HG03103 (cell line): ENCODE data around the gene EIF4G3.
"Not testable (repeated sequence)": the region's sequence is repeated elsewhere in the genome, so short reads cannot be mapped to it uniquely, and the experiment has no call there.

Source experiments
- ATAC-seq: cut with Tn5 transposase; IDR thresholded peaks from one replicate; pipeline ENCODE4 v1.9.1; 2021; ENCODE audit warnings: low read depth; ENCODE audit not compliant: unreplicated experiment

Gene EIF4G3

DNA sequence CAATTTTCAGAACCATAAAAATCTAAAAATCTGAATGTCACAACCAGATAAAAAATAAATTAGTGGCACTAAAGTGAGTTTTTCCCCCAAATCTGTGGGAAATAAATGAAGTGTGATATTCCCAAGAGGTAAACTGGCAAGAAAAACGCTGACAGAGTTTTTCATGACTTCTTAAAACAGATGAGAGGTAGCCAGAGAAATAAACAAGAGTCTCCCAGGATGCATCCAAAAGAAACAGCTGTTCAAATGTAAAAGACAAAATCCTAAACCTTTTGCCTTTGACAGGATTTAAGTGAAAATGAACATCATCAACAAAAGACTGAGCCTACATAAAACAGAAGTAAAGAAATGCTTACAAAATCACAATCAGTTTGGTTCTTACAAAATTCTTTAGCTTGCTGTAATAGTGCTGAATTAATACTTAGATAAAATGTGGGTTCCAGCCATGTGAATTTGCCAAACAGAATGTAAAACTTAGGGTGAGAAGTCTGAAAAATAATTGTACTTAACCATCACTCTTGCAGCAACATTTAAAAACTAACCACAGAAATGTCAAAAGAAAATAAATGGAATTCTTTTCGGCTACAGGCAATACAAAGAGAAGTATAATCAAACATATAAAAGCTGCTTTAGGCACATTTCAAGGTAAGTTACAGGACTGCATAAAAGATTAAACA is 133.6 kb downstream of the EIF4G3 start:
- ATAC-seq = no peak

DNA sequence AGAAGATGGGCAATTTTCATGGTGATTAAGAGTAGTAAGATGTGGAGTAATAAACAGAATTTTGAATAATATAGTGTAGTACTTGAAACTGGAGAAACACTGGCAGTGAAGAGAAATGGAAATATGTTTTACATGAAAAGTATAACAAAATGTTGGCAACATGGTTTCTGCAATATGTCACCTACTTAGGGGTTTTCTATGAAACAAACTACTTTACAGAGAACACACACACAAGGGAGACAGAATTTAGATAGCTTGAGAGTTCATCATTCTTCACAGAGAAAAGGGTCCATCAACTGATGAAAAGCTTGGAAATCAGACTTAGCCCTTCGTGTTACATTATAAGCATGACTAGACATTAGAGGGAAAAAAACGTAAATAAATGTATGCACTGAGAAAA is 135.2 kb downstream of the EIF4G3 start:
- no peak for ATAC-seq

DNA sequence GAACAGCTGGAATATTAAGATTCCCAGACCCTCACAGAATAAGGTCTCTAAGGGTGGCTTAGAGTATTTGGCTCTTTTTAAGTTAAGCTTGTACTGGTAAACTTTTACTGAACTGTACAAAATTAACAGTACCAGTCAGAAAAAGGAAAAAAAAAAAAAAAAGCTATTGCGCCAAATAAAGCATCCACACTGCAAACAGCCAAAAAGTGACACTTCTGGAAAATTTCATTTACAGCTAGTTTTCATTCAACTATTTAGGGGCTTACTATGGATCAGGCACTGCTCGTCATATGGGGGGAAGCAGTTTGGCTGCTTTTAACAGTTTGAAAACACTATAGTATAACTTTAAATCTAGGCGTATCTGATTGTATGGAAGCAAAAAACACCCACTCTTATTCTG is 139.6 kb downstream of the EIF4G3 start:
- ATAC-seq = no peak

DNA sequence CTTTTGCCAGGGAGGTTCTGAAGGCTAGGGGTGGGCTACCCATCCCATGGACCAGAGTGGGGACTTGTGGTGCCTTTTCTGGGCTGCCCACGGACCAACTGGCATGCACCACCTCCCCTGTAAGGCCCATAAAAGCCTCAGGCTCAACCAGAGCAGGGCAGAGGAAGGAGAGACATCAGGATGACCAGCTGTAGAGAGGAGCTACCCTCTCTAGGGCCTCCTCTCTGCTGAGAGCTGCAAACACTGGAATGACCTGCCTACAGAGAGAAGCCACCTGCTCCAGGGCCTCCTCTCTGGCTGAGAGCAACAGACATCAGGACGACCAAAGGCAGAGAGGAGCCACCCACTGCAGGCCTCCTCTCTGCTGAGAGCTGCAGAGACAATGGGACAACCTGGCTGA is 140.9 kb downstream of the EIF4G3 start:
- ATAC-seq = no peak

DNA sequence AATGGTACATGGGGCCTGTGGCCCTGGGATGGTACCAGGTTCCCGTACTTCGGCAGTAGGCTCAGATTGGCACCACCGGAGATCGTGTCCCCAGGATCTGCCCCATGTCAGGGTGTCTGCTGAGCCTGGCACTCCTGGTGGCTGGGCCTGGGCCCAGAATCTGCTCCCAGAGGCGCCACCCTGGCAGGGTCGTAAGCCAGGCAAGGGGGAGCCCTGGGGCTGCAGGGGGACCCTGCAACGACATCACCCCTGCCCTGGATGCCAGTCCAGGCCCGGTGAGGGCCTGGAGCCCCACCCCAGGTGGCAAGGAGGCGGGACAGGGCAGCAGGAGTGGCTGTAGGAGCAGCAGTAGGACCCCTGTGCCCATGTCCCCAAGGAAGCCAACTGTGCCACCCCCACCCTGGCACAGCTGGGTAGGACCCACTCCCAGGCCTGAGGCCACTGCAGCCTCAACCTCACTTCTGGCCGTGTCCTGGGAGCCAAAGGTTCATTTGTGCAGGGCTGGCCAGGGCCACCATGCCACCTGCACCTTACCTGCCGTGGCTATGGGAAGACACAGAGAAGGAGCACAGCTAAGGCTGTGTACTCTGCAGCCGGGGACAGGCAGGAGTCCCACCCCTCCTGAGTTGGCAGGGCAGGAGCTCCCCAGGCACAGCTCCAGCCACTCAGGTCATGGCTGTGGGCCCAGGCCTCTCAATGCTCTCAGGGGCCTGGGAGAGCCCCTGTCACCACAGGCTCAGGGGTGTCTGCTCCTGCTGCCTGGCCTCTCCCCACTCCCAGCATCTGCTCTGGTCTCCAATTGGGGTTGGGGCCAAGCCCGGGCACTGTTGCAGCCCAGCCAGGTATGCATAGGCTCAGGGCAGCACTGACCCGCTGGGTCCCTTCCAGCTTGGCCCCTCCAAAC is 141.7 kb downstream of the EIF4G3 start:
- ATAC-seq = no peak

DNA sequence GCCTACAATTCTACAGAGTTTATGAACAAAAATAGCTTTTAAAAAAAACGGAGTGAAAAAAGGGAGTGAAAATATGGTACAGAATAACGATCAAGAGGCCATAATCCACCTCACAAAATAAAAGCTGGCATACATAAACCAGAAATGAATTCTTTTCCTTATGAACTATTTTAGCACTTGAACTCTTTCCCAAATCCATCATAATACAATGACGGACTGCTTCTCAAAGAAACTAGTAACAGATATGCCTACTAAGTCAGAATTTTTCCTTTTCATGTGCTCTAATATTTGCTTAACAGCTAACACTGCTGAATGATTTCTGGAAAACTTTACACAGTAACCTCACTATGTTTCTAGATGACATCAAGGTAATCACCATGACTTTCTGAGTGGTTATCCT is 144.0 kb downstream of the EIF4G3 start:
- no peak for ATAC-seq

DNA sequence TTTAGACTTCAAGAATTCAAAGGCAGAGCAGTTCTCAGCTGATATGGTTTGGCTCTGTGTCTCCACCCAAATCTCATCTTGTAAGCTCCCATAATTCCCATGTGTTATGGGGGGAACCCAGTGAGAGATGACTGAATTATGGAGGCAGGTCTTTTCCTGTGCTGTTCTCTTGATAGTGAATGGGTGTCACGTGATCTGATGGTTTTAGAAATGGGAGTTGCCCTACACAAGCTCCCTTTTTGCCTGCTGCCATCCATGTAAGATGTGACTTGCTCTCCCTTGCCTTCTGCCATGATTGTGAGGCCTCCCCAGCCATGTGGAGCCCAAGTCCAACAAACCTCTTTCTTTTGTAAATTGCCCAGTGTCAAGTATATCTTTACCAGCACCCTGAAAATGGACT is 146.5 kb downstream of the EIF4G3 start:
- ATAC-seq = no peak

DNA sequence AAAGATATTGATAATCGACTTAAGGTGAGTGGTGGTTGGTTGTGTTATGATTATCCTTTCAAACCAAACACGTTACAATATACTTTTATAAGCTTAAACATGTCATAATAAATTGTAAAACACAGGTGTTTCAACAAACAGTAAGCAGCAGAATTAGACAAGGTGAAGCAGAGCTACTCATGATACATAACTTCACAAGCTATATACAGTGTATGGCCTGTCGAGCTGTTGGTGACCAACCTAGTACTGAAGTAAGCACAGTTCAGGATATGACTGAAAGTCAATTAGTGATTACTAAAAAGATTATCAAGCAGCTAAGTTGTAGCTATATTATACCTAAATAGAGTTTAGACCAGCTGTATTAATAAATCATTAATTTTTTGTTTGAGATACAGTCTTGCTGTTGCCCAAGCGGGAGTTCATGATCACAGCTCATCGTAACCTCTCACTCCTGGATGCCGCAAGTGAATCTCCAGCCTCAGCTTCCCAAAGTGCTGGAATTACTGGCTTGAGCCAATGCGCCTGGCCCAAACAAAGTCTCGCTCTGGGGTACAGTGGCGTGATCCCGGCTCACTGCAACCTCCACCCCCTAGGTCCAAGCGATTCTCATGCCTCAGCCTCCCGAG is 148.1 kb downstream of the EIF4G3 start:
- no peak for ATAC-seq

DNA sequence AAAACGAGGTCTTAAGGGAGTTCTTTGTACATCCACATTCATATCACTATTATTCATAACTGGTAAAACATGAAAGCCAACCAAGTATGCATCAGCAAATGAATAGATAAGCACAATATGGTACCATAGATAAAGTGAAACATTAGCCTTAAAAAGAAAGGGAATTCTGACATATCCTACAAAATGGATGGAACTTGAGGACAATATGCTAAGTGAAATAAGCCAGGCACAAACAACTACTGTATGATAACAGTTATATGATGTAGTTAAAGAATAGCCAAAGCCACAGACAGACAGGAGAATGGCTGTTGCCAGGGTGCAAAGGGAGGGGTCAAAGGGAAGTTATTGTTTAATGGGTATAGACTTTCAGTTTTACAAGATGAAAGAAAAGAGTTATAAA is 148.9 kb downstream of the EIF4G3 start:
- no peak for ATAC-seq

DNA sequence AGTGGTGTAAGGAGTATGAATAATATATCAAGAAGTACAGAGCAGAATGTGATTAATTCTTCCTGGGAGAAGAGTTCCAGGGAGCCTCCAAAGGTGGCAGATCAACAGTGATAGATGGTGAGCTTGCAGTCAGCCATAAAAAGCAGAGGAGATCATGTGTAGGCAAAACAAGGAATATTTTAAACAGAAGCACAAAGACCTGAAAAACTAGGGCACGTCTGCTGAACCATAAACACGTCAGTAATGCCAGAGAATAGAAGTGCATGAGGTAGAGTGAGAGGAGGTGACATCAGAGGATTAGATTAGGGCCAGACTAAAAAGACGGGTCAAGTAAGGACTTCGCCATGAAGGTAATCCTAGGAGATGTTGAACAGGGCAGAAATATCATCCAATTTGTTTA is 151.8 kb downstream of the EIF4G3 start:
- ATAC-seq = no peak

DNA sequence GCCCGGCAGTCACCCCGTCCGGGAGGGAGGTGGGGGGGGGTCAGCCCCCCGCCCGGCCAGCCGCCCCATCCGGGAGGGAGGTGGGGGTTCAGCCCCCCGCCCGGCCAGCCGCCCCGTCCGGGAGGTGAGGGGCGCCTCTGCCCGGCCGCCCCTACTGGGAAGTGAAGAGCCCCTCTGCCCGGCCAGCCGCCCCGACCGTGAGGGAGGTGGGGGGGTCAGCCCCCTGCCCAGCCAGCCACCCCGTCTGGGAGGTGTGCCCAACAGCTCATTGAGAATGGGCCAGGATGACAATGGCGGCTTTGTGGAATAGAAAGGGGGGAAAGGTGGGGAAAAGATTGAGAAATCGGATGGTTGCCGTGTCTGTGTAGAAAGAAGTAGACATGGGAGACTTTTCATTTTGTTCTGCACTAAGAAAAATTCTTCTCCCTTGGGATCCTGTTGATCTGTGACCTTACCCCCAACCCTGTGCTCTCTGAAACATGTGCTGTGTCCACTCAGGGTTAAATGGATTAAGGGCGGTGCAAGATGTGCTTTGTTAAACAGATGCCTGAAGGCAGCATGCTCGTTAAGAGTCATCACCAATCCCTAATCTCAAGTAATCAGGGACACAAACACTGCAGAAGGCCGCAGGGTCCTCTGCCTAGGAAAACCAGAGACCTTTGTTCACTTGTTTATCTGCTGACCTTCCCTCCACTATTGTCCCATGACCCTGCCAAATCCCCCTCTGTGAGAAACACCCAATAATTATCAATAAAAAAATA is 152.4 kb downstream of the EIF4G3 start:
- ATAC-seq = not testable (repeated sequence)

DNA sequence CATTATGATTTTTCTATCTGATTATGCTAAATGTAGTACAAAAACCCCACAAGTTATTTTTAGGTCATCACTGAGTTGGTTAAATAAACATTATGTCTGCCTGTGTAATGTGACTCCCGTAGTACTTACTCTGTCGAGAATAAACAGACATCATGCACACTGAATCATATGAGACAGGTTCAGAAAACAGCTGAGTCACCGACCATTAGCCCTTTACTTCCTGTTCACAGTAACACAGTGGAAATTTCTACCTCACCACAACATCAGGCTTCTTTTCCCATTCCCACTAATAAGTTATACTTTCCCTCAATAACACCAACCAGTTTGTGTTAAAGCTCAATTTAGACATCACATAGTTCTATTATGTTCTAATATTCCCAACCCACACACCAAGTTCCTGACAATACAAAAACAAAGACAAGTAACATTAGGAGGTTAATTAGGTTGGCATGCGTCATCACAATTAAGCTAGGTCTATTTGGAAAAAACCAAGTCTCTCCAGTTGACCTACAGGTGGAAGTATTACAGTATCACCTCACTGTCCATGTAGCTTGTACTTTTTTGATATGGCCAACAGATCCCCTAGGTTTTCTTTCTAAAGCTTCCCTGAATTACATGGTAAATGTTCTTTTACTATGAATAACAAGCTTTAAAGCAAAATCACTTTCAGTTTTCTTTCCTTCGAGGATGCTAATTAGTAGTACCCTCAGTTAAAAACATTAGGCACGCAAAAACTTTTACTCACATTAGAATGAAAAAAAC is 154.2 kb downstream of the EIF4G3 start:
- ATAC-seq = peak; percentile 76

DNA sequence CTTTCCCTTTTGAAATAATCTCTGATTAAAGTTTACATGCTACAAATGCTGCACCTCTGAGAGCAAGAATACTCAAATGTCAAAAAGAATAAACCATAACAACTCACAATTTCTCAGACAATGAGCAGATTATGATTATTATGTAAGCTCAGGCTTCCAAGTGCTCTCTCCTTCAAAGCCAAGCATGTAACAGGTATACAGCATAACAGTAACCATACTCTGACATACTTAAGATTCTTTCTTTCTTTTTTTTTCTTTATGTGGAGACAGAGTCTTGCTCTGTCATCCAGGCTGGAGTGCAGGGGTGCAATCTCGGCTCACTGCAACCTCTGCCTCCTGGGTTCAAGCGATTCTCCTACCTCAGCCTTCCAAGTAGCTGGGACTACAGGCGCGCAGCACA is 155.4 kb downstream of the EIF4G3 start:
- ATAC-seq = no peak

DNA sequence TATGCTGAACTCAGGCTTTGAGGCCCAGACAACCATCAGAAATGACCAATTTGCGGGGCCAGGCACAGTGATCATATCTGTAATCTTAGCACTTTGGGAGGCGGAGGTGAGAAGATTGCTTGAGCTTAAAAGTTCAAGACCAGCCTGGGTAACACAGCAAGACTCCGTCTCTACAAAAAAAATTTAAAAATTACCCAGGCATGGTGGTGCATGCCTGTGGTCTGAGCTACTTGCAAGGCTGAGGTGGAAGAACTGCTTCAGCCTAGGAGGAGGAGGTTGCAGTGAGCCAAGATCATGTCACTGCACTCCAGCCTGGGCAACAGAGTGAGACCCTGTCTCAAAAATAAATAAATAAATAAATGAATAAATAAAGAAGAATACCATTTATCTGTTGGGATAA is 156.5 kb downstream of the EIF4G3 start:
- no peak for ATAC-seq

DNA sequence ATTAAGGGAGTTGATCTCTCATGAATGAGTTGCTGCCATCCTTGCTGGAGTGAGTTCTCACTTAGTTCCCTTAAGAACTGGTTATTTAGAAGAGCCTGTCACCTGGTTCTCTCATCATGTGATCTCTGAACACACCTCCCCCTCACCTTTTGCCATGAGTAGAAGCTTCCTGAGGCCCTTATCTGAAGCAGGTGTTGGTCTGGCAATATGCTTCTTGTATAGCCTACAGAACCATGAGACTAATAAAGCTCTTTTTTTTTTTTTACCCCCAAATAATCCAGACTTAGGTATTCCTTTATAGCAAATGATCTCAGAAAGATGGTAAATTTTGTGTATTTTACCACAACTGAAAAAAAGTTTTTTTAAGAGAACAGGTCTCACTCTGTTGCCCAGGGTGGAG is 158.0 kb downstream of the EIF4G3 start:
- no peak for ATAC-seq

DNA sequence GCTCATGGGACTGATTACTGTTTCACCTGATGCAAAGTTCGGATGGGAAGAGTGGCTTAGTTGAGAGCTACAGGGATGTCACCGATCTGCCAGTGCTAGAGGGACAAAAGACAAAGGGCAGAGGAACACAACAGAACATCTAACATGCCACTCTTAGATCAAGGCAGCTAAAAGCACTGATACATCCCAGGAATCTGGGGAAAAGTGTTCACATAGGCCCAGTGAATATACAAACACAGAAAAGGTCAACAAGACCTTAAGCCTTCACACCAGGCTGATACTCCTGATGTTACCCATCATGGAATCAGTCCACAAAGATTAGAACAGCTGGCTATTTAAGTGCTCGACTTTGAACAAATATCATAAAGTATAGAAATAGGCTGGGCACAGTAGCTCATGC is 163.2 kb downstream of the EIF4G3 start:
- ATAC-seq = no peak

DNA sequence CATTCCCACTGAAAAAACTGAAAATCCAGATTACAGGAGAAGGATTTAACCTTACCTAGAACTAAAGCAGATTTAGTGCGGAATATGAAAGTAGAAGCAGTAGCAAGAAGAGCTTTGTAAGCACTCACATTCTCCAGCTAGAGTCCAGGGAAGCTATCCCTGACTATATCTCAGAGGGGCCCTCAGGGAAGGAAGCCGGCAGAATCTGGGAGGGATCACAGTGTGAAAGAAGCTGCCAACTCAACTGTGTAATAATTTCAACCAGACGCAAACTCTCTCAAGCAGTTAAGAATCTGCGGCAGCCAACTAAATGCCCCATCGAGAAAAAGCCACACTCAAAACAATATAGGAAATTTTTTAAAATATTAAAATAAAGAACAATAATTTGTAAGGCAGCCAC is 163.8 kb downstream of the EIF4G3 start:
- ATAC-seq = no peak

DNA sequence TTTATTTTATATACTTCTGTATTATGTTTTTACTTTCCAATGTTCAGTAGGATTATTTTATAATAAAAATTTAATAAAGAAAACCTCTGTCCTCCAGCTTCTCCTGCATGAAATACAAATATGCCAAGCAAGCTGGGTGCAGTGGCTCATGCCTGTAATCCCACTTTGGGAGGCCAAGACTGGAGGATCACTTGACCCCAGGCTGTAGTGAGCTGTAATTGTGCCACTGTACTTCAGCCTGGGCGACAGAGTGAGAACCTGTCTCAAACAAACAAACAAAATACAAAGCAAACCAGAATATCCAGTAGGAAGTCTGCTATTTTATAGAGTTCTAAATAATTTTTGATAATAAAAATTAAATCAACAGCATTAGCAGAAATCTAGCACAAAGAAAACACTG is 168.8 kb downstream of the EIF4G3 start:
- no peak for ATAC-seq

DNA sequence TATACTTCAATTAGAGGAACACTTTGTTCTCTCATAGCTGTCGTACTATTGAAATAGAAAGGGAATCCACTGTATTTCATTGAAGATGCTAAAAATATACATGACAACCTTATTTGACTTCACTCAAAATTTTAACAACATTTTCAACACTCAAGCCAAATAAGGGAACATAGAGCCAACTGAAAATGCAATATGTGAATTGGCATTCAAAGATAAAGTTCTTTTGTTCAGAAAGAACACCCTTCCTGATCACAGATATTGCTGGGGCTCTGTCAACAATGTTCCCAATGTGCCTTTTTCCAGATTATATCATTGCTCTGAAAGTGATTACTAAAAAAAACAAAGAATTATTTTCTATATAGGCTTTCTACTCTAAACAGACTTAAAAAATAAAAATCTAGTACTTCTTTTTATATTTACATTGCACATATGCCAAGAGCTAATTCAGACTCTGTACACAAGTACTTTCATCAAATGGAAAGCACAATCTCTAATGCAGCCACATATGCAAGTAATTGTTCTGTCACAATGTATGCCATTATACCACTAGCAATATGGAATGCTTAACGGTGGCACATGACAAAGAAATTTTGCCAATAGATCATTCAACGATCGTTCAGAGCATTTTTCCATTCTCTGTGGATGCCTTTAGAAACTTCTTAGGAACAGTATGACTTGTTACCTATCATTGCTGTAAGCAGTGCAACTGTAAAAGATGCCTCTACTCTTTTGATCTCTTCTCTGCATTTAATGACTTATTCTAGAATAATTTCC is 171.0 kb downstream of the EIF4G3 start:
- no peak for ATAC-seq
